GM12892 (cell line): Measurements from ENCODE around the gene PLD1.

Experiments used
- POLR2A ChIP-seq: IDR thresholded peaks from 2 replicates; pipeline ENCODE4 v1.6.1; 2011; ENCODE audit warnings: low read depth, low read length, control low read depth
- POLR2AphosphoS5 ChIP-seq: IDR thresholded peaks from 2 replicates; pipeline ENCODE4 v1.6.1; 2011; ENCODE audit warnings: low read depth, low read length, control low read depth

DNA sequence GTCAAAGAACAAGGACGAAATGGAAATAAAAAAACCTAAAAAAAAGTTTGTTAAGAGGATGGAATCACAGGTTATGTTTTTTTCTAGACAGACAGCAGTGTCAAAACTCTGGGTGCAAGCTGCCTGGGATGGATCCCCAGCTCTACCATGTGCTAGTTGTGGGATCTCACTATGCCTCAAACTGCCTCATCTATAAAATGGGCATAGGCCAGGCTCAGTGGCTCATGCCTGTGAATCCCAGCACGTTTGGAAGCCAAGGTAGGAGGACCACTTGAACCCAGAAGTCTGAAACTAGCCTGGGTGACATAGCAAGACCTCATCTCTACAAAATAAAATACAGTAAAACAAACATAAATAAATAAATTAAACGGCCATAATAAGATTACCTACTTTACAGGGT, 4.6 kb downstream of the PLD1 start:
- TF ChIP-seq POLR2AphosphoS5: no peak
- TF ChIP-seq POLR2A: no peak
